ENCODE measurements around the gene TBX3. TPM values are rescaled to one million over a fixed set of nuclear protein-coding genes. Genes with fewer than 3 reads are reported as not detected.

Gene TBX3
- polyA plus RNA-seq, 1 donor from 2014 or later: not detected

- H3K9me3 ChIP-seq (ENCODE audit: low read length): peaks cover 13% of the 10 kb centered on the region
- H3K9ac ChIP-seq (ENCODE audit: low read length): no peak overlapping the region
- no peaks in the 10 kb centered on the region for H3K79me2 ChIP-seq (replicated peaks; ENCODE audit: insufficient read depth, low read length)
- no peaks in the 10 kb centered on the region for H3K9me2 ChIP-seq (ENCODE audit: insufficient read depth, low read length)
- no peak overlapping the region for H3K4me2 ChIP-seq (ENCODE audit: low read length)
- TF ChIP-seq POLR2AphosphoS5 (IDR thresholded peaks at IDR 0.05) (no peak), SMC3 (conservative IDR thresholded peaks at IDR 0.05; ENCODE audit: poor library complexity) (no peak), REST (IDR thresholded peaks at IDR 0.05; ENCODE audit: borderline replicate concordance) (no peak), EP300 (conservative IDR thresholded peaks at IDR 0.05; ENCODE audit: poor library complexity, severe bottlenecking) (no peak), RAD21 (conservative IDR thresholded peaks at IDR 0.05) (no peak), CTCF (IDR thresholded peaks at IDR 0.05; ENCODE audit: poor library complexity, severe bottlenecking) (no peak), MXI1 (conservative IDR thresholded peaks at IDR 0.05; ENCODE audit: poor library complexity, severe bottlenecking) (no peak), EZH2 (IDR thresholded peaks at IDR 0.05; ENCODE audit: borderline replicate concordance, insufficient read depth, low read length, poor library complexity, severe bottlenecking) (no peak), TAF1 (IDR thresholded peaks at IDR 0.05; ENCODE audit: low read depth) (no peak)
- no peak overlapping the region for H3K27ac ChIP-seq (ENCODE audit: low read length)
- H3F3A ChIP-seq (ENCODE audit: insufficient read depth, low read length, poor library complexity, severe bottlenecking): peaks cover 3% of the 10 kb centered on the region
- no peak overlapping the region for H2AFZ ChIP-seq (ENCODE audit: low read depth, low read length)
- H3K4me3 ChIP-seq (ENCODE audit: low read length): no peak overlapping the region
- H3K36me3 ChIP-seq (ENCODE audit: insufficient read depth, low read length): no peaks in the 10 kb centered on the region
- H4K20me1 ChIP-seq (ENCODE audit: insufficient read depth): no peaks in the 10 kb centered on the region
- peaks cover 100% of the 10 kb centered on the region for H3K27me3 ChIP-seq (ENCODE audit: insufficient read depth, low read depth, low read length)
Observed at GRCh38 chr12:114682106-114682784, 1.7 kb downstream of the TBX3 start.

- no peaks in the 10 kb centered on the region for H3K9me2 ChIP-seq (ENCODE audit: insufficient read depth, low read length)
- H3K4me2 ChIP-seq (ENCODE audit: low read length): no peak overlapping the region
- H4K20me1 ChIP-seq (ENCODE audit: insufficient read depth): no peaks in the 10 kb centered on the region
- H2AFZ ChIP-seq (ENCODE audit: low read depth, low read length): no peak overlapping the region
- H3K9ac ChIP-seq (ENCODE audit: low read length): no peak overlapping the region
- H3K9me3 ChIP-seq (ENCODE audit: low read length): peaks cover 13% of the 10 kb centered on the region
- no peak overlapping the region for H3K4me3 ChIP-seq (ENCODE audit: low read length)
- TF ChIP-seq CTCF (IDR thresholded peaks at IDR 0.05; ENCODE audit: poor library complexity, severe bottlenecking) (no peak), TAF1 (IDR thresholded peaks at IDR 0.05; ENCODE audit: low read depth) (no peak), RAD21 (conservative IDR thresholded peaks at IDR 0.05) (no peak), EZH2 (IDR thresholded peaks at IDR 0.05; ENCODE audit: borderline replicate concordance, insufficient read depth, low read length, poor library complexity, severe bottlenecking) (no peak), MXI1 (conservative IDR thresholded peaks at IDR 0.05; ENCODE audit: poor library complexity, severe bottlenecking) (no peak), REST (IDR thresholded peaks at IDR 0.05; ENCODE audit: borderline replicate concordance) (no peak), SMC3 (conservative IDR thresholded peaks at IDR 0.05; ENCODE audit: poor library complexity) (no peak), EP300 (conservative IDR thresholded peaks at IDR 0.05; ENCODE audit: poor library complexity, severe bottlenecking) (no peak), POLR2AphosphoS5 (IDR thresholded peaks at IDR 0.05) (no peak)
- H3K79me2 ChIP-seq (replicated peaks; ENCODE audit: insufficient read depth, low read length): no peaks in the 10 kb centered on the region
- no peaks in the 10 kb centered on the region for H3K36me3 ChIP-seq (ENCODE audit: insufficient read depth, low read length)
- H3K27me3 ChIP-seq (ENCODE audit: insufficient read depth, low read depth, low read length): peaks cover 100% of the 10 kb centered on the region
- peaks cover 3% of the 10 kb centered on the region for H3F3A ChIP-seq (ENCODE audit: insufficient read depth, low read length, poor library complexity, severe bottlenecking)
- no peak overlapping the region for H3K27ac ChIP-seq (ENCODE audit: low read length)
Observed at GRCh38 chr12:114681116-114681871, 2.7 kb downstream of the TBX3 start.
